HCT116 (cell line): ENCODE results near the gene LRRC4C. TPM values are rescaled to one million over a fixed set of nuclear protein-coding genes. Genes with fewer than 3 reads are reported as not detected.

Source experiments
- ATAC-seq: fragments of 200-7000 bp; cut with Tn5 transposase; 2 replicates; pipeline ENCODE4 v1.9.1; 2020; ENCODE audit warnings: mild to moderate bottlenecking, moderate library complexity
- BruUV-seq: library from RNA; stranded (reverse); fragments of 400-500 nt; replicated peaks from 2 replicates; lab custom pipeline; 2021; lab: Mats Ljungman, UMichigan
- CTCF ChIA-PET: fragments of 300-600 bp; sonication (Branson Sonifier 250); formaldehyde crosslinking; loops from one replicate; lab custom pipeline; 2021; ENCODE audit warnings: antibody characterized with exemption; lab: Charles Lee
- POLR2A ChIA-PET: fragments of 300-600, 350-600 bp; sonication (Branson Sonifier 250); formaldehyde crosslinking; loops from one replicate; lab custom pipeline; 2021; ENCODE audit warnings: antibody characterized with exemption; lab: Charles Lee
- RAD21 ChIA-PET, 2 experiments: fragments of 300-600 bp; sonication (Branson Sonifier 250); formaldehyde crosslinking; loops; one replicate each; lab custom pipeline; 2023; ENCODE audit warnings: low total read pairs in 2 of 2; ENCODE audit not compliant: uncharacterized antibody in 2 of 2, unreplicated experiment in 2 of 2, low non-redundant PET in 1 of 2; lab: Charles Lee
- DNase-seq: peaks from one replicate; pipeline ENCODE4 v3.0.0-alpha.2; 2010; ENCODE audit warnings: low read depth, low spot score
- H2AFZ ChIP-seq: fragments of 200-600 bp; shearing (Covaris generic), sonication (generic); 2 replicates; pipeline ENCODE4 v1.6.1; 2017; ENCODE audit warnings: low read depth, mixed run types, mixed read lengths, antibody characterized with exemption, low read length; ENCODE audit not compliant: poor library complexity, severe bottlenecking
- H3K27ac ChIP-seq: 2 replicates; pipeline ENCODE4 v1.5.1; 2012; ENCODE audit warnings: low read depth, low read length
- H3K27me3 ChIP-seq: fragments of 200-600 bp; sonication (generic); 2 replicates; pipeline ENCODE4 v1.6.1; 2016; ENCODE audit warnings: mixed run types, low read length, mixed read lengths; ENCODE audit not compliant: insufficient read depth
- H3K36me3 ChIP-seq, 2 experiments: fragments of 200-500 bp in 1 of 2; fragments of 200-600 bp in 1 of 2; sonication (Bioruptor generic) in 1 of 2; sonication (generic) in 1 of 2; 2 replicates each; pipeline versions ENCODE4 v1.5.1 to v1.6.1; 2014 to 2016; ENCODE audit warnings: low read length in 2 of 2, inconsistent platforms in 1 of 2, mixed read lengths in 1 of 2, mixed run types in 1 of 2; ENCODE audit not compliant: insufficient read depth in 2 of 2, control insufficient read depth in 1 of 2
- H3K4me1 ChIP-seq, 2 experiments: fragments of 200-600 bp in 1 of 2; sonication (generic) in 1 of 2; 2 replicates each; pipeline versions ENCODE4 v1.5.1 to v1.6.1; 2012 to 2017; ENCODE audit warnings: low read length in 2 of 2, inconsistent platforms in 1 of 2, mild to moderate bottlenecking in 1 of 2, mixed read lengths in 1 of 2, mixed run types in 1 of 2, moderate library complexity in 1 of 2; ENCODE audit not compliant: insufficient read depth in 2 of 2, control insufficient read depth in 1 of 2
- H3K4me2 ChIP-seq: fragments of 200-600 bp; sonication (generic); 2 replicates; pipeline ENCODE4 v1.6.1; 2017; ENCODE audit warnings: mixed run types, low read length, mixed read lengths
- H3K4me3 ChIP-seq, 2 experiments: fragments of 200-600 bp in 1 of 2; sonication (generic) in 1 of 2; replicated peaks in 1 of 2; 2 replicates each; pipeline ENCODE4 v1.5.1; 2011 to 2016; ENCODE audit warnings: low read length in 2 of 2, control low read depth in 1 of 2, low read depth in 1 of 2, mild to moderate bottlenecking in 1 of 2, mixed read lengths in 1 of 2, mixed run types in 1 of 2
- H3K79me2 ChIP-seq: fragments of 200-600 bp; sonication (generic); 2 replicates; pipeline ENCODE4 v1.6.1; 2017; ENCODE audit warnings: mild to moderate bottlenecking, mixed run types, low read length, moderate library complexity, mixed read lengths; ENCODE audit not compliant: insufficient read depth
- H3K9ac ChIP-seq: fragments of 200-600 bp; sonication (generic); 2 replicates; pipeline ENCODE4 v1.6.1; 2016; ENCODE audit warnings: low read length, mixed read lengths
- H3K9me2 ChIP-seq: fragments of 200-600 bp; sonication (generic), shearing (Covaris generic); 2 replicates; pipeline ENCODE4 v1.6.1; 2017; ENCODE audit warnings: mixed run types, mild to moderate bottlenecking, moderate library complexity; ENCODE audit not compliant: insufficient read depth
- H3K9me3 ChIP-seq, 2 experiments: fragments of 200-500 bp in 1 of 2; fragments of 200-600 bp in 1 of 2; sonication (Bioruptor generic) in 1 of 2; sonication (generic) in 1 of 2; 2 replicates each; pipeline ENCODE4 v1.6.1; 2014 to 2017; ENCODE audit warnings: low read length in 2 of 2, mixed read lengths in 2 of 2, inconsistent platforms in 1 of 2, low read depth in 1 of 2, mild to moderate bottlenecking in 1 of 2, mixed run types in 1 of 2, moderate library complexity in 1 of 2; ENCODE audit not compliant: control insufficient read depth in 1 of 2, insufficient read depth in 1 of 2
- H4K20me1 ChIP-seq: fragments of 200-600 bp; sonication (generic), shearing (Covaris generic); 2 replicates; pipeline ENCODE4 v1.6.1; 2017; ENCODE audit warnings: mixed run types, mild to moderate bottlenecking, moderate library complexity; ENCODE audit not compliant: insufficient read depth
- CEBPB ChIP-seq: IDR thresholded peaks from 2 replicates; pipeline ENCODE4 v1.6.1; 2012; ENCODE audit warnings: low read depth
- EGR1 ChIP-seq: IDR thresholded peaks from 2 replicates; pipeline ENCODE4 v1.6.1; 2012; ENCODE audit warnings: low read depth
- FOSL1 ChIP-seq: IDR thresholded peaks from 2 replicates; pipeline ENCODE4 v1.6.1; 2012; ENCODE audit warnings: low read depth
- JUND ChIP-seq: IDR thresholded peaks from 2 replicates; pipeline ENCODE4 v1.6.1; 2012
- POLR2A ChIP-seq: IDR thresholded peaks from 2 replicates; pipeline ENCODE4 v1.7.0; 2011; ENCODE audit warnings: borderline replicate concordance; ENCODE audit not compliant: insufficient read depth, insufficient read length; ENCODE audit errors: extremely low read depth
- POLR2AphosphoS5 ChIP-seq: IDR thresholded peaks from 2 replicates; pipeline ENCODE4 v1.6.1; 2011; ENCODE audit warnings: mild to moderate bottlenecking, low read depth, low read length, moderate library complexity
- SIN3A ChIP-seq: IDR thresholded peaks from 2 replicates; pipeline ENCODE4 v1.6.1; 2012; ENCODE audit warnings: low read depth
- SP1 ChIP-seq: IDR thresholded peaks from 2 replicates; pipeline ENCODE4 v1.6.1; 2012; ENCODE audit warnings: low read depth
- SRF ChIP-seq: IDR thresholded peaks from 2 replicates; pipeline ENCODE4 v1.6.1; 2012; ENCODE audit warnings: low read depth
- TCF7L2 ChIP-seq: IDR thresholded peaks from 2 replicates; pipeline ENCODE4 v1.7.0; 2011; ENCODE audit warnings: borderline replicate concordance, inconsistent platforms; ENCODE audit not compliant: insufficient read depth, insufficient read length; ENCODE audit errors: extremely low read depth
- YY1 ChIP-seq: IDR thresholded peaks from 2 replicates; pipeline ENCODE4 v1.6.1; 2011; ENCODE audit warnings: low read length, low read depth, moderate library complexity, mild to moderate bottlenecking; ENCODE audit not compliant: insufficient replicate concordance; ENCODE audit errors: extremely low read depth
- ZFX ChIP-seq: fragments of 450-650 bp; IDR thresholded peaks from 2 replicates; pipeline ENCODE4 v1.6.1; 2017
- ZNF274 ChIP-seq: fragments of 200-500 bp; sonication (Bioruptor generic); IDR thresholded peaks from 2 replicates; pipeline ENCODE4 v1.6.1; 2014; ENCODE audit warnings: mild to moderate bottlenecking, low read depth, low read length, inconsistent platforms
- intact Hi-C: fragments of 100-400 bp; cut with micrococcal nuclease; formaldehyde crosslinking; loops from 2 replicates; pipeline ENCODE4 v1.10.0; 2022
- total RNA-seq: library from RNA; stranded (reverse); gene quantifications from one replicate; pipeline ENCODE4 v1.2.1, GENCODE V29; 2021; ENCODE audit not compliant: unreplicated experiment
- TF ChIP-seq, protein P1 (sequence below): IDR thresholded peaks from 2 replicates; pipeline ENCODE4 v1.6.1; 2012
- TF ChIP-seq, protein P2 (sequence below): IDR thresholded peaks from 2 replicates; pipeline ENCODE4 v1.6.1; 2012
- TF ChIP-seq, protein P3 (sequence below): IDR thresholded peaks from 2 replicates; pipeline ENCODE4 v1.6.1; 2011; ENCODE audit warnings: mild to moderate bottlenecking, low read length, moderate library complexity; ENCODE audit not compliant: insufficient replicate concordance; ENCODE audit errors: extremely low read depth

LRRC4C gene
- total RNA-seq, 1 experiment from 2014 or later, result not detected

DNA sequence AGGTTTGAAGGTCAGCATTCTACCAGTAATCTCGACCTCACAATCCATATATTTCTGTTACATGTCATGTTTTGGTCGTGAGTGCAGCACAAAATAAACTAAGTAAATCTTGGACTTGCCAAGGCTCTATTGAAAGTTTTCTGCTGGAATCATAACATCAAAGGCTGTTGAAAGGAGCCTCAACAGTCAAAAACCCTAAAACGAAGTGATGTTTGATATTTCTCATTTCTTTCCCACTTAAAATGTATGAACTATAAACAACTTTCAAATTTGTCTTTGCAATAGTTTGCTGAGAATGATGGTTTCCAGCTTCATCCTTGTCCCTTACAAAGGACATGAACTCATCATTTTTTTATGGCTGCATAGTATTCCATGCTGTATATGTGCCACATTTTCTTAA lies 1118.5 kb downstream of the LRRC4C start:
- TF ChIP-seq ZNF274 (no peak), POLR2AphosphoS5 (no peak), JUND (no peak), TCF7L2 (no peak), SP1 (no peak), YY1 (no peak), CEBPB (no peak), SRF (no peak), EGR1 (no peak), POLR2A (no peak), SIN3A (no peak), FOSL1 (no peak), ZFX (no peak)
- TF ChIP-seq, protein P1, sequence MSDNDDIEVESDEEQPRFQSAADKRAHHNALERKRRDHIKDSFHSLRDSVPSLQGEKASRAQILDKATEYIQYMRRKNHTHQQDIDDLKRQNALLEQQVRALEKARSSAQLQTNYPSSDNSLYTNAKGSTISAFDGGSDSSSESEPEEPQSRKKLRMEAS, result no peak
- TF ChIP-seq, protein P2, sequence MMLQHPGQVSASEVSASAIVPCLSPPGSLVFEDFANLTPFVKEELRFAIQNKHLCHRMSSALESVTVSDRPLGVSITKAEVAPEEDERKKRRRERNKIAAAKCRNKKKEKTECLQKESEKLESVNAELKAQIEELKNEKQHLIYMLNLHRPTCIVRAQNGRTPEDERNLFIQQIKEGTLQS, result no peak
- TF ChIP-seq, protein P3, sequence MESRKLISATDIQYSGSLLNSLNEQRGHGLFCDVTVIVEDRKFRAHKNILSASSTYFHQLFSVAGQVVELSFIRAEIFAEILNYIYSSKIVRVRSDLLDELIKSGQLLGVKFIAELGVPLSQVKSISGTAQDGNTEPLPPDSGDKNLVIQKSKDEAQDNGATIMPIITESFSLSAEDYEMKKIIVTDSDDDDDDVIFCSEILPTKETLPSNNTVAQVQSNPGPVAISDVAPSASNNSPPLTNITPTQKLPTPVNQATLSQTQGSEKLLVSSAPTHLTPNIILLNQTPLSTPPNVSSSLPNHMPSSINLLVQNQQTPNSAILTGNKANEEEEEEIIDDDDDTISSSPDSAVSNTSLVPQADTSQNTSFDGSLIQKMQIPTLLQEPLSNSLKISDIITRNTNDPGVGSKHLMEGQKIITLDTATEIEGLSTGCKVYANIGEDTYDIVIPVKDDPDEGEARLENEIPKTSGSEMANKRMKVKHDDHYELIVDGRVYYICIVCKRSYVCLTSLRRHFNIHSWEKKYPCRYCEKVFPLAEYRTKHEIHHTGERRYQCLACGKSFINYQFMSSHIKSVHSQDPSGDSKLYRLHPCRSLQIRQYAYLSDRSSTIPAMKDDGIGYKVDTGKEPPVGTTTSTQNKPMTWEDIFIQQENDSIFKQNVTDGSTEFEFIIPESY, result no peak
- no peak for ATAC-seq
- H2AFZ ChIP-seq, result no peak overlapping the region
- ChIA-PET CTCF (no interaction called here), RAD21 (no interaction called here), POLR2A (no interaction called here)
- H3K4me2 ChIP-seq, result no peak overlapping the region
- H3K27ac ChIP-seq, result no peak overlapping the region
- H3K9me3 ChIP-seq, result peaks cover 4 to 9% of the 10 kb centered on the region in 2 experiments; a peak in 2 of 4 replicates
- H3K9me2 ChIP-seq, result no peaks in the 10 kb centered on the region
- no peak overlapping the region for H3K9ac ChIP-seq
- BruUV-seq, result no TSS peak
- intact Hi-C loops, result no loop called here
- H3K79me2 ChIP-seq, result no peaks in the 10 kb centered on the region
- H3K4me1 ChIP-seq, result no peaks in the 10 kb centered on the region
- no peaks in the 10 kb centered on the region; a peak in 1 of 4 replicates for H3K36me3 ChIP-seq
- no peak for DNase-seq
- H3K4me3 ChIP-seq, result no peak overlapping the region
- no peaks in the 10 kb centered on the region for H4K20me1 ChIP-seq
- no peaks in the 10 kb centered on the region for H3K27me3 ChIP-seq
